ENCODE results near the gene MAN1B1.
"Not testable (repeated sequence)": the region's sequence is repeated elsewhere in the genome, so short reads cannot be mapped to it uniquely, and the experiment has no call there.

The MAN1B1 gene

DNA sequence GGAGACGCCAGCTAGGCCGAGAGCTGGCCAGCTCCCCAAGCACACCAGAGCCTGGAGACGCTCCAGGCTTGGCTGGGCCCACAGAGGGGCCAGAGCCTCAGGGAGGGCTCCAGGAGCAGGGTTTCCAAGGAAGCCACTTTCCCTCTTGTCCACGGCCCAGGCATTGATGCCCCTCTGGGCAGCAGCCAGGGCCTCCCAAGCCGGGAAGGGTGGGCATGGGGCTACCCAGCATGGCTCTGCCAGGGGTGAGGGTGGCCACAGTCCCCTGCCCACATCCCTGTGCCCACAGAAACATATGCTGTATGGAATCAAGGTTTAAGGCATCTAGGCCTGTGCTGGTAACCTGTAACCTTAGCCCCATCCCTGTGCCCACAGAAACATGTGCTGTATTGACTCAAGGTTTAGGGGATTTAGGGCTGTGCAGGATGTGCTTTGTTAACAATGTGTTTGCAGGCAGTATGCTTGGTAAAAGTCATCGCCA, 29.3 kb downstream of the MAN1B1 start:
- ChIA-PET CTCF (interaction anchor here (1.6 kb wide), 1 partner anchor 120 kb away, joined by 9 read pairs; no protein-coding TSS in a partner anchor), POLR2A (ENCODE audit: low non-redundant PET) (interaction anchor here (0.8 kb wide), 1 partner anchor 85 kb away, joined by 3 read pairs; no protein-coding TSS in a partner anchor)
- no peak for DNase-seq (ENCODE audit: low spot score)
- TF ChIP-seq, protein P1, sequence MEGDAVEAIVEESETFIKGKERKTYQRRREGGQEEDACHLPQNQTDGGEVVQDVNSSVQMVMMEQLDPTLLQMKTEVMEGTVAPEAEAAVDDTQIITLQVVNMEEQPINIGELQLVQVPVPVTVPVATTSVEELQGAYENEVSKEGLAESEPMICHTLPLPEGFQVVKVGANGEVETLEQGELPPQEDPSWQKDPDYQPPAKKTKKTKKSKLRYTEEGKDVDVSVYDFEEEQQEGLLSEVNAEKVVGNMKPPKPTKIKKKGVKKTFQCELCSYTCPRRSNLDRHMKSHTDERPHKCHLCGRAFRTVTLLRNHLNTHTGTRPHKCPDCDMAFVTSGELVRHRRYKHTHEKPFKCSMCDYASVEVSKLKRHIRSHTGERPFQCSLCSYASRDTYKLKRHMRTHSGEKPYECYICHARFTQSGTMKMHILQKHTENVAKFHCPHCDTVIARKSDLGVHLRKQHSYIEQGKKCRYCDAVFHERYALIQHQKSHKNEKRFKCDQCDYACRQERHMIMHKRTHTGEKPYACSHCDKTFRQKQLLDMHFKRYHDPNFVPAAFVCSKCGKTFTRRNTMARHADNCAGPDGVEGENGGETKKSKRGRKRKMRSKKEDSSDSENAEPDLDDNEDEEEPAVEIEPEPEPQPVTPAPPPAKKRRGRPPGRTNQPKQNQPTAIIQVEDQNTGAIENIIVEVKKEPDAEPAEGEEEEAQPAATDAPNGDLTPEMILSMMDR (conservative IDR thresholded peaks at IDR 0.05; ENCODE audit: low read depth), result no peak
- peak overlapping the region; percentile 10; the same call in 1 of the 2 replicates for H3K27ac ChIP-seq

DNA sequence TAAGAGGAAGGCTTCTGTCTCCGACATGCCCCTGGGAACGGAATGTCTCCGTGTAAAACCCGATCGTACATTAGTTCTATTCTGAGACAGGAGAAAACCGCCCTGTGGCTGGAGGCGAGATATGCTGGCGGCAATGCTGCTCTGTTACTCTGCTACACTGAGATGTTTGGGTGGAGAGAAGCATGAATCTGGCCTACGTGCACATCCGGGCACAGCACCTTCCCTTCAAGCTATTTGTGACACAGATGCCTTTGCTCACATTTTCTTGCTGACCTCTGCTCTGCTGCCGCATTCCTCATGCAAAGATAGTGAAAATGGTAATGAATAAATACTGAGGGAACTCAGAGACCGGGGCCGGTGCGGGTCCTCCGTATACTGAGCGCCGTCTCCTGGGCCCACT, 29.9 kb downstream of the MAN1B1 start:
- ChIA-PET POLR2A (ENCODE audit: low non-redundant PET) (no interaction called here), CTCF (interaction anchor here (1.6 kb wide), 1 partner anchor 53 kb away, joined by 3 read pairs; no protein-coding TSS in a partner anchor)
- DNase-seq (ENCODE audit: low spot score), result no peak
- TF ChIP-seq, protein P1 (conservative IDR thresholded peaks at IDR 0.05; ENCODE audit: low read depth), result no peak
- peak overlapping the region; percentile 10; the same call in 1 of the 2 replicates for H3K27ac ChIP-seq

DNA sequence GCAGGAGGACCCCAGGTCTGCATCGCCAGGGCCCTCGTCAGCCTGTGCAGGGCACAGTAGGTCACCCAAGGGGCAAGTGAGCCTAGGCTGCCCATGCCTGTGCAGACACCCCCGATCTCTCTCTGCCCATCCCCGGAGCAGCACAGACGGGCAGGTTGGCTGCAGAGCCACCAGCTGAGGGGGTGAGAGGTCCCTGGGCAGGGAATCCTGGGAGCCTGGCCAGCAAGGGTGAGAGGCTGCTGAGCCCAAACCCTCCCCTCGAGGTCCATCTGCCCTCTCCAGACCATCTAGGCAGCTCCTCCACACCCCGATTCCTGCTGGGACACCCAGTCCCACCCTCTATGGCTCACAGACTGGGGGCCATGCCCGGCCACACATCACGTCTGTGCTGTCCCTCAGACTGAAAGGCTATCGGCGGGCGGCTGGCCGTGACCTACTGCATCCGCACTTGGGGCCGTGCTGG, 30.5 kb downstream of the MAN1B1 start:
- no peak overlapping the region for H3K27ac ChIP-seq
- ChIA-PET CTCF (interaction anchor here (1.6 kb wide), 1 partner anchor 53 kb away, joined by 3 read pairs; no protein-coding TSS in a partner anchor), POLR2A (ENCODE audit: low non-redundant PET) (no interaction called here)
- no peak for DNase-seq (ENCODE audit: low spot score)
- TF ChIP-seq, protein P1 (conservative IDR thresholded peaks at IDR 0.05; ENCODE audit: low read depth), result no peak

DNA sequence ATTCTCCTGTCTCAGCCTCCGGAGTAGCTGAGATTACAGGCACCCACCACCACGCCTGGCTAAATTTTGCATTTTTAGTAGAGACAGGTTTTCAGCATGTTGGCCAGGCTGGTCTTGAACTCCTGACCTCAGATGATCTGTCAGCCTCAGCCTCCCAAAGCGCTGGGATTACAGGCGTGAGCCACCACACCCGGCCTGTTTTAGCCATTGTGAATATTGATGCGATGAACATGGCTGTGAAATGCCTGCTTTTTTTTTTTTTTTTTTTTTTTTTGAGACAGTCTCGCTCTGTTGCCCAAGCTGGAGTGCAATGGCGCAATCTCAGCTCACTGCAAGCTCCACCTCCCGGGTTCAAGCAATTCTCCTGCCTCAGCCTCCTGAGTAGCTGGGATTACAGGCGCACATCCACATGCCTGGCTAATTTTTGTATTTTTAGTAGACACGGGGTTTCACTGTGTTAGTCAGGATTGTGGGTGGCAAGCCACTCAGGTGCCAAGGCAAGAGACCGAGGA, 31.4 kb downstream of the MAN1B1 start:
- H3K27ac ChIP-seq, result not testable (repeated sequence)

DNA sequence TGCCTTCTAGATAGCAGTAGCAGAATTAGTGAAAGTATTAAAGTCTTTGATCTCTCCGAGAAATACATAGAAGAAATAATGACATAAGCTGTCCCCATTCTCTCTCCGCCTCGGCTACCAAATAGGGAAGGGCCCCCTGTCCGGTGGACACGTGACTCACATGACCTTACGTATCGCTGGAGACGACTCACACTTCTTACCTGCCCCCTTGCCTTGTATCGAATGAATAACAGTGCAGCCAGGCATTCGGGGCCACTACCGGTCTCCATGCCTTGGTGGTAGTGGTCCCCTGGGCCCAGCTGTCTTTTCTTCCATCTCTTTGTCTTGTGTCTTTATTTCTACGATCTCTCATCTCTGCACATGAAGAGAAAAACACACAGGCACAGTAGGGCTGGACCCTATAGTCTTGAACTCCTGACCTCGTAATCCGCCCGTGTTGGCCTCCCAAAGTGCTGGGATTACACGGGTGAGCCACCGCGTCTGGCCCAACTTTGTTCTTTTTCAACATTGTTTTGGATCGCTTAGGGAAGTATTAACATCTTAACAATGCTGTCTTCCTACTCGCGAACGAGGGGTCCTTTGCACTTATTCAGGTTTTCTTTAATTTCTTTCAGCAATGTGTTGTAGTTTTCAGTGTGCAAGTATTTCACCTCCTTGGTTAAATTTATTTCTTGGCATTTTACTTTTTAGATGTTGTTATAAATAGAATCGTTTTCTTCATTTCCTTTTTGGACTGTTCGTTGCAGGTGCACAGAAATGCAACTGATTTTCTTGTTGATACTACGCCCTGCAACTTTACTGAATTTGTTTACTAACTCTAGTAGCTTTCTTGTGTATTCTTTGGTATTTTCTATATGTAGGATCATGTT, 35.4 kb downstream of the MAN1B1 start:
- POLR2A ChIA-PET (ENCODE audit: low non-redundant PET); H3K27ac ChIP-seq; DNase-seq (ENCODE audit: low spot score); CTCF ChIA-PET: not testable (repeated sequence)

More for the DNA sequence above, 31.4 kb downstream of the MAN1B1 start:
- POLR2A ChIA-PET (ENCODE audit: low non-redundant PET); DNase-seq (ENCODE audit: low spot score): not testable (repeated sequence)
- CTCF ChIA-PET, result interaction anchor here (0.6 to 1.6 kb wide), 8 partner anchors 18 to 424 kb away, joined by 3 to 7 read pairs (median 3); no protein-coding TSS in a partner anchor

DNA sequence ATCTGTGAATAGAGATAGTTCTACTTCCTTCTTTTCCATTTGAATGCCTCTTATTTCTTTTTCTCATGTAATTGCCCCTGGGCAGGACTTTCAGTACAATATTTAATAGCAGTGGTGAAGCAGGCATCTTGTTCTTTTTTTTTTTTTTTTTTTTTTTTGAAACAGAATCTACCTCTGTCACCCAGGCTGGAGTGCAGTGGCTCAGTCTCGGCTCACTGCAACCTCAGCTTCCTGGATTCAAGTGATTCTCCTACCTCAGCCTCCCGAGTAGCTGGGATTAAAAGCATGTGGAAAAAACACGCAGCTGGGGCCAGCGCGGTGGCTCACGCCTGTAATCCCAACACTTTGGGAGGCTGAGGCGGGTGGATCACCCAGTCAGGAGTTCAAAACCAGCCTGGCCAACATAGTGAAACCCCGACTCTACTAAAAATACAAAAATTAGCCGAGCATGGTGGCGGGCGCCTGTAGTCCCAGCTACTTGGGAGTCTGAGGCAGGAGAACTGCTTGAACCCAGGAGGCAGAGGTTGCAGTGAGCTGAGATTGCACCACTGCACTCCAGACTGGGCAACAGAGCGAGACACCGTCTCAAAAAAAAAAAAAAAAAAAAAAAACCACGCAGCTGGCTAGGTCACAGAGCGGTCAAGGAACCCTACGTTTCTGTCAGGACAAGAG, 36.1 kb downstream of the MAN1B1 start:
- H3K27ac ChIP-seq; DNase-seq (ENCODE audit: low spot score); POLR2A ChIA-PET (ENCODE audit: low non-redundant PET): not testable (repeated sequence)
- CTCF ChIA-PET, result interaction anchor here (0.6 to 1.2 kb wide), 3 partner anchors 18 to 73 kb away, joined by 3 read pairs; no protein-coding TSS in a partner anchor

DNA sequence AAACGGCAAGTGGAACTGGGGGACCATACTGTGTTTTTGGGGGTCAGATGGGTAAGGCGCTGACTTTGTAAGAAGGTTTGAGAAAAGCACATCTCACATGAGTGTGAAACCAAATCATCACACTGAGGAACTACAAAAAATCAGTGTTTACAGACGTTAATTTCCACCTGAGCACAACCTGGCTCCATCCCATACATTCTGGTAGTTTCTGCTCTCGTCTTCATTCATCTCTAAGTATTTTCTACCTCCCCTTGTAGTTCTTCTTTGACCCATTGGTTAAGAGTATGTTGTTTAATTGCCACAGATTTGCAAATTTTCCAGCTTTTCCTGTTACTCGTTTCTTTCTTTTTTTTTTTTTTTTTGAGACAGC, 36.7 kb downstream of the MAN1B1 start:
- ChIA-PET CTCF (interaction anchor here (0.6 to 1.2 kb wide), 3 partner anchors 18 to 73 kb away, joined by 3 read pairs; no protein-coding TSS in a partner anchor), POLR2A (ENCODE audit: low non-redundant PET) (no interaction called here)
- TF ChIP-seq, protein P1 (conservative IDR thresholded peaks at IDR 0.05; ENCODE audit: low read depth), result no peak
- H3K27ac ChIP-seq, result no peak overlapping the region
- no peak for DNase-seq (ENCODE audit: low spot score)

DNA sequence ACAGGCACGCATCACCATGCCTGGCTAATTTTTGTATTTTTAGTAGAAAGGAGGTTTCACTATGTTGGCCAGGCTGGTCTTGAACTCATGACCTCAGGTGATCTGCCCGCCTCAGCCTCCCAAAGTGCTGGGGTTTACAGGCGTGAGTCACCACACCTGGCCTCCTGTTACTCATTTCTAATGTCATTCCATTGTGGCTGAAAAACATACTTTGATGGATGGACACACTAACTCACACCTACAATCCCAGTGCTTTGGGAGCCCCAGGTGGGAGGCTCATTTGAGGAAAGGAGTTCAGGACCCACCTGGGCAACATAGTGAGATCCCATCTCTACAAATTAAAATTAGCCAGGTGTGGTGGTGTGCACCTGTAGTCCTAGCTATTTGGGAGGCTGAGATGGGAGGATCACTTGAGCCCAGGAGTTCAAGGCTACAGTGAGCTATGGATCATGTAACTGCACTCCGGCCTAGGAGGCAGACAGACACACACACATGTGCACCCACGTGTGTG, 37.2 kb downstream of the MAN1B1 start:
- H3K27ac ChIP-seq; DNase-seq (ENCODE audit: low spot score); POLR2A ChIA-PET (ENCODE audit: low non-redundant PET): not testable (repeated sequence)
- CTCF ChIA-PET, result interaction anchor here (1.1 to 1.2 kb wide), 3 partner anchors 13 to 53 kb away, joined by 3 to 7 read pairs (median 3); no protein-coding TSS in a partner anchor

Data from RWPE1 (cell line).